ENCODE data around the gene TMEM53.

DNA sequence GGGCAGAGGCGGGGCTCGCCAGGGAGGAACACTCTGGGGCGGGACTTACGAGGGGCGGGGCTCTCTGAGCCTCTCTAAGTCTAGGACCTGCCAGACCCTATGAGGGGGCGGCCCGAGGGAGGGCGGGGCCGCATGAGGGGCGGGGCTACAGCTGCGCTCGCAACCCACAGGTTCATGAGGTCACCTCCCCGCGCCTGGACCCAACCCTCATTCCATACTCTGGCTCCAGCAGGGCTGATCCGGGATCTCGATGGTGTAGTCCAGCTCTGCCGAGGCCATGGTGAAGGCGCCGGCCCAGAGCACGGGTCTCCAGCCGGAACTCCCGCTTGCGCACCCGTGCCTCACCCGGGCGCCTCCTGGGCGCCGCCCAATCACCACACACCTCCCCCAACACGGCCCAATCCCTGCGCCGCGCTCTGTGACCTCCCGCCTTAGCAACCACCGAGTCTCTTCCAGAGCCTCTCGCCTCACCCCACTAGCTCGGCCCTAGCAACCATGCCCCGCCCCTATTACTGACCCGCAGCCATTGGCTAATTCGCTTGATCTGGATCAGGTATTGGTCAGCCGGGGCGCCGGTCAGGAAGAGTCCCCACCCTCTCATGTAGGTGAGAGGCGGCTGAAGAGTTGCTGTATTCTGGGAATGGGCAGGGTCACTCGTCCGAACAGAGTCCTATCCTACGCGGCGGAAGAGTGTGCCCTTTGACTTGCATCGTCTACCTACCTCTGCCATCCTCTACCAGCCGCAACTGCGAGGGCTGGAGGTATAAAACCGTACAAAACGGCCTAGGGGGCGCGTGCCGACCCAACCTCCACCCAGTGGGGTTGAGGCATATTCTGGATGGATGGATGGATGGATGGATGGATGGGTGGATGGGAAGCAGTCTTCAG, at the start of gene TMEM53, which contains the start of gene ARMH1:
- TF ChIP-seq POLR2AphosphoS5 (IDR thresholded peaks at IDR 0.05; ENCODE audit: low read depth, low read length) (peak; percentile 71), POLR2A (IDR thresholded peaks at IDR 0.05; ENCODE audit: low read depth, low read length) (peak; percentile 55; the same call in 1 of the 2 replicates), TAF1 (IDR thresholded peaks at IDR 0.05; ENCODE audit: borderline replicate concordance, low read depth, low read length) (0 out of 2 replicates have a peak, but pooled peaks have one; percentile 28)

All from GM12892 (cell line).